ENCODE data around the gene WSB1.

GRCh38 chr17:27363326-27363725 is 69.4 kb downstream of the WSB1 start:
- TF ChIP-seq POLR2A (IDR thresholded peaks at IDR 0.05; ENCODE audit: low read depth, low read length) (no peak), POLR2AphosphoS5 (IDR thresholded peaks at IDR 0.05; ENCODE audit: low read depth, low read length) (no peak), SPI1 (IDR thresholded peaks at IDR 0.05; ENCODE audit: low read depth, low read length) (no peak)
